Cardiac muscle cell (in vitro differentiated cells and primary cell): ENCODE measurements around the gene PPWD1. TPM values are rescaled to one million over a fixed set of nuclear protein-coding genes. Genes with fewer than 3 reads are reported as not detected.

ENCODE experiments used
- DNase-seq, 2 donors: peaks; one replicate each; pipeline versions ENCODE4 v3.0.0 to v3.0.0-alpha.2; 2010 to 2017; ENCODE audit warnings: low read depth in 1 of 2, low spot score in 1 of 2
- H3K27ac ChIP-seq: fragments of 200-600 bp; sonication (generic); 2 replicates; pipeline ENCODE4 v1.5.1; 2016
- H3K27me3 ChIP-seq: fragments of 200-600 bp; sonication (generic); 2 replicates; pipeline ENCODE4 v1.6.0; 2016; ENCODE audit warnings: control low read depth
- H3K36me3 ChIP-seq: fragments of 200-600 bp; sonication (generic); 2 replicates; pipeline ENCODE4 v1.5.1; 2016; ENCODE audit warnings: control low read depth
- H3K4me1 ChIP-seq: fragments of 200-600 bp; sonication (generic); 2 replicates; pipeline ENCODE4 v1.8.1; 2017; ENCODE audit warnings: low read depth, mild to moderate bottlenecking, mixed run types
- H3K4me3 ChIP-seq: fragments of 200-600 bp; sonication (generic); 2 replicates; pipeline ENCODE4 v1.5.1; 2016; ENCODE audit warnings: mild to moderate bottlenecking
- H3K9me3 ChIP-seq: fragments of 200-600 bp; sonication (generic); 2 replicates; pipeline ENCODE4 v1.5.1; 2017; ENCODE audit warnings: low read depth, mild to moderate bottlenecking, control low read depth
- CTCF ChIP-seq: IDR thresholded peaks from 2 replicates; pipeline ENCODE4 v1.5.1; 2012; ENCODE audit warnings: low read depth, mild to moderate bottlenecking, low read length
- polyA plus RNA-seq: library from polyadenylated mRNA; unstranded; fragments of >200 nt; fragmentation: Nextera tagmentation; extraction: Ambion mirVana; gene quantifications from 2 replicates; pipeline ENCODE4 v1.2.1, GENCODE V29; 2016
- total RNA-seq: library from RNA; depleted of rRNA; stranded (reverse); fragments of >200 nt; gene quantifications from 2 replicates; pipeline ENCODE4 v1.2.3, GENCODE V29; 2016

The PPWD1 gene
- total and polyA plus RNA-seq, 2 experiments from 2014 or later: 27.7 to 34.4 TPM

GRCh38 chr5:65556718-65557117, 6.4 kb upstream of the PPWD1 start:
- no peak for DNase-seq
- TF ChIP-seq CTCF: no peak
- Histone ChIP-seq H3K36me3 (no peaks in the 10 kb centered on the region), H3K27me3 (no peaks in the 10 kb centered on the region), H3K4me1 (peaks cover under 1% of the 10 kb centered on the region), H3K27ac (no peak overlapping the region), H3K9me3 (no peaks in the 10 kb centered on the region), H3K4me3 (no peak overlapping the region)

GRCh38 chr5:65563777-65564176, 681 bp downstream of the PPWD1 start:
- peak overlapping the region; percentile 96 for H3K27ac ChIP-seq
- H3K9me3 ChIP-seq: no peaks in the 10 kb centered on the region
- TF ChIP-seq CTCF: no peak
- peak in 1 of 2 donors; percentile 23 for DNase-seq
- H3K27me3 ChIP-seq: no peaks in the 10 kb centered on the region
- H3K4me1 ChIP-seq: peaks cover 18% of the 10 kb centered on the region
- peak overlapping the region; percentile 89 for H3K4me3 ChIP-seq
- peaks cover 4% of the 10 kb centered on the region for H3K36me3 ChIP-seq

GRCh38 chr5:65566505-65566904, 3.4 kb downstream of the PPWD1 start:
- H3K4me3 ChIP-seq: no peak overlapping the region
- H3K27me3 ChIP-seq: no peaks in the 10 kb centered on the region
- peaks cover 6% of the 10 kb centered on the region for H3K36me3 ChIP-seq
- peaks cover 18% of the 10 kb centered on the region for H3K4me1 ChIP-seq
- TF ChIP-seq CTCF: no peak
- DNase-seq: no peak
- H3K27ac ChIP-seq: no peak overlapping the region
- no peaks in the 10 kb centered on the region for H3K9me3 ChIP-seq

GRCh38 chr5:65570598-65571226, 7.6 kb downstream of the PPWD1 start:
- Histone ChIP-seq H3K27me3 (no peaks in the 10 kb centered on the region), H3K4me3 (no peak overlapping the region), H3K36me3 (peaks cover 14% of the 10 kb centered on the region), H3K4me1 (no peaks in the 10 kb centered on the region), H3K27ac (no peak overlapping the region), H3K9me3 (no peaks in the 10 kb centered on the region)
- TF ChIP-seq CTCF: no peak
- no peak for DNase-seq

- H3K27me3 ChIP-seq: no peaks in the 10 kb centered on the region
- peaks cover 27% of the 10 kb centered on the region for H3K36me3 ChIP-seq
- H3K27ac ChIP-seq: no peak overlapping the region
- DNase-seq: no peak
- H3K4me1 ChIP-seq: no peaks in the 10 kb centered on the region
- H3K9me3 ChIP-seq: no peaks in the 10 kb centered on the region
- no peak overlapping the region for H3K4me3 ChIP-seq
- no peak for TF ChIP-seq CTCF
Observed at GRCh38 chr5:65577141-65577540, 14.0 kb downstream of the PPWD1 start.
